GM12878 (cell line): ENCODE results near the gene POLE3. TPM values are rescaled to one million over a fixed set of nuclear protein-coding genes. Genes with fewer than 3 reads are reported as not detected.

Experiments used
- ASH2L ChIP-seq: fragments of 300-600, 200-600 bp; sonication (generic); IDR thresholded peaks from 2 replicates; pipeline ENCODE4 v1.6.1; 2017; ENCODE audit warnings: low read depth, mild to moderate bottlenecking, borderline replicate concordance
- CBX5 ChIP-seq: sonication (generic); IDR thresholded peaks from 2 replicates; pipeline ENCODE4 v1.6.1; 2016; ENCODE audit warnings: low read depth, moderate library complexity, mild to moderate bottlenecking, inconsistent platforms
- CEBPB ChIP-seq, 2 experiments: fragments of 150-350 bp in 1 of 2; IDR thresholded peaks; 2 replicates each; pipeline ENCODE4 v1.6.1; 2012 to 2014; ENCODE audit warnings: low read depth in 2 of 2, low read length in 2 of 2, borderline replicate concordance in 1 of 2, inconsistent platforms in 1 of 2
- EED ChIP-seq: sonication (generic); IDR thresholded peaks from 2 replicates; pipeline ENCODE4 v1.6.1; 2016; ENCODE audit warnings: antibody characterized with exemption, low read depth
- EP300 ChIP-seq, 2 experiments: fragments of 150-350 bp in 1 of 2; IDR thresholded peaks; 2 replicates each; pipeline ENCODE4 v1.6.1; 2011 to 2012; ENCODE audit warnings: low read depth in 2 of 2, low read length in 2 of 2, borderline replicate concordance in 1 of 2, improper control_type of control experiment in 1 of 2, inconsistent platforms in 1 of 2; ENCODE audit not compliant: control insufficient read depth in 1 of 2
- GATAD2B ChIP-seq: fragments of 450-650 bp; conservative IDR thresholded peaks from 2 replicates; pipeline ENCODE4 v1.6.1; 2017; ENCODE audit warnings: low read depth, mild to moderate bottlenecking, moderate library complexity
- HCFC1 ChIP-seq: fragments of 150-350 bp; IDR thresholded peaks from 2 replicates; pipeline ENCODE4 v1.6.1; 2014; ENCODE audit warnings: low read length
- IKZF2 ChIP-seq, 2 experiments: fragments of 450-650 bp; IDR thresholded peaks; 2 replicates each; pipeline ENCODE4 v1.6.1; 2017; ENCODE audit warnings: mild to moderate bottlenecking in 2 of 2, moderate library complexity in 2 of 2
- IRF4 ChIP-seq: IDR thresholded peaks from 2 replicates; pipeline ENCODE4 v1.6.1; 2011; ENCODE audit warnings: low read depth, low read length
- MLLT1 ChIP-seq: fragments of 450-650 bp; IDR thresholded peaks from 2 replicates; pipeline ENCODE4 v1.6.1; 2016; ENCODE audit warnings: mild to moderate bottlenecking
- MTA2 ChIP-seq: fragments of 450-650 bp; IDR thresholded peaks from 2 replicates; pipeline ENCODE4 v1.6.1; 2016; ENCODE audit warnings: low read depth, mild to moderate bottlenecking, moderate library complexity
- MTA3 ChIP-seq: IDR thresholded peaks from 2 replicates; pipeline ENCODE4 v1.6.1; 2012; ENCODE audit warnings: low read length, inconsistent platforms, borderline replicate concordance
- MYC ChIP-seq: IDR thresholded peaks from 2 replicates; pipeline ENCODE4 v1.6.1; 2011; ENCODE audit warnings: mild to moderate bottlenecking, low read length, moderate library complexity, inconsistent platforms; ENCODE audit not compliant: insufficient read depth, insufficient replicate concordance, insufficient read length, severe bottlenecking
- NKRF ChIP-seq: fragments of 450-650 bp; conservative IDR thresholded peaks from 2 replicates; pipeline ENCODE4 v1.6.1; 2017; ENCODE audit warnings: mild to moderate bottlenecking, moderate library complexity
- PAX8 ChIP-seq: fragments of 450-650 bp; IDR thresholded peaks from 2 replicates; pipeline ENCODE4 v1.6.1; 2017; ENCODE audit warnings: mild to moderate bottlenecking, moderate library complexity
- POU2F2 ChIP-seq: IDR thresholded peaks from 3 replicates; pipeline ENCODE4 v1.6.1; 2011; ENCODE audit warnings: low read depth, mild to moderate bottlenecking, low read length, borderline replicate concordance
- RCOR1 ChIP-seq: conservative IDR thresholded peaks from 2 replicates; pipeline ENCODE4 v1.6.1; 2012; ENCODE audit warnings: low read depth, low read length, improper control_type of control experiment
- SMC3 ChIP-seq: IDR thresholded peaks from 2 replicates; pipeline ENCODE4 v1.6.1; 2011; ENCODE audit warnings: low read length, improper control_type of control experiment, borderline replicate concordance
- SREBF2 ChIP-seq: IDR thresholded peaks from 2 replicates; pipeline ENCODE4 v1.6.1; 2012; ENCODE audit warnings: mild to moderate bottlenecking, low read length
- SRF ChIP-seq, 2 experiments: IDR thresholded peaks; 2 replicates each; pipeline ENCODE4 v1.6.1; 2011; ENCODE audit warnings: low read depth in 2 of 2, low read length in 2 of 2, mild to moderate bottlenecking in 1 of 2, moderate library complexity in 1 of 2
- STAT1 ChIP-seq: fragments of 450-650 bp; conservative IDR thresholded peaks from 2 replicates; pipeline ENCODE4 v1.6.1; 2014; ENCODE audit warnings: antibody characterized with exemption, mild to moderate bottlenecking
- WRNIP1 ChIP-seq: IDR thresholded peaks from 2 replicates; pipeline ENCODE4 v1.6.1; 2011; ENCODE audit warnings: low read depth, low read length, improper control_type of control experiment, borderline replicate concordance
- polyA plus RNA-seq, 11 experiments: library from polyadenylated mRNA; depleted of rRNA in 4 of 11; unstranded in 6 of 11; stranded (reverse) in 5 of 11; fragments of >200 nt; fragmentation: Nextera tagmentation in 4 of 11; fragmentation: Illumina TruSeq in 1 of 11; extraction: Ambion mirVana in 4 of 11; extraction: Trizol in 1 of 11; gene quantifications; 1 replicate in 1 of 11; 2 replicates in 10 of 11; pipeline versions ENCODE4 v1.2.1 to v1.2.3, GENCODE V29; 2011 to 2016; ENCODE audit warnings: inconsistent platforms in 2 of 11, missing spikeins in 2 of 11, low read depth in 1 of 11
- total RNA-seq, 4 experiments: library from RNA; depleted of rRNA in 3 of 4; stranded (reverse); fragments of >200 nt in 3 of 4; fragmentation: Illumina TruSeq in 1 of 4; extraction: Trizol in 1 of 4; gene quantifications; 2 replicates each; pipeline versions ENCODE4 v1.2.1 to v1.2.3, GENCODE V29; 2013 to 2021
- TF ChIP-seq, protein P1 (sequence below): IDR thresholded peaks from 2 replicates; pipeline ENCODE4 v1.6.1; 2012; ENCODE audit warnings: low read depth, low read length, improper control_type of control experiment
- TF ChIP-seq, protein P2 (sequence below): IDR thresholded peaks from 2 replicates; pipeline ENCODE4 v1.6.1; 2011; ENCODE audit warnings: low read depth, mild to moderate bottlenecking, low read length, moderate library complexity, borderline replicate concordance; ENCODE audit errors: extremely low read depth
- TF ChIP-seq, protein P3 (sequence below): IDR thresholded peaks from 2 replicates; pipeline ENCODE4 v1.6.1; 2012; ENCODE audit warnings: low read length, inconsistent platforms

Gene POLE3
- total and polyA plus RNA-seq, 10 of the 15 experiments (the other 5 are each of a cell fraction or from before 2014, with no cell fraction given): 40.8 to 116 (median 80.2) TPM

GRCh38 chr9:113416149-113416721 is 5.8 kb upstream of the POLE3 start (continued):
- TF ChIP-seq, protein P1, sequence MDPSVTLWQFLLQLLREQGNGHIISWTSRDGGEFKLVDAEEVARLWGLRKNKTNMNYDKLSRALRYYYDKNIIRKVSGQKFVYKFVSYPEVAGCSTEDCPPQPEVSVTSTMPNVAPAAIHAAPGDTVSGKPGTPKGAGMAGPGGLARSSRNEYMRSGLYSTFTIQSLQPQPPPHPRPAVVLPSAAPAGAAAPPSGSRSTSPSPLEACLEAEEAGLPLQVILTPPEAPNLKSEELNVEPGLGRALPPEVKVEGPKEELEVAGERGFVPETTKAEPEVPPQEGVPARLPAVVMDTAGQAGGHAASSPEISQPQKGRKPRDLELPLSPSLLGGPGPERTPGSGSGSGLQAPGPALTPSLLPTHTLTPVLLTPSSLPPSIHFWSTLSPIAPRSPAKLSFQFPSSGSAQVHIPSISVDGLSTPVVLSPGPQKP: no peak
- TF ChIP-seq GATAD2B: 0 out of 2 replicates have a peak, but pooled peaks have one; percentile 53
- peak; percentile 41; the same call in 1 of the 2 replicates for TF ChIP-seq MTA2
- TF ChIP-seq, protein P2, sequence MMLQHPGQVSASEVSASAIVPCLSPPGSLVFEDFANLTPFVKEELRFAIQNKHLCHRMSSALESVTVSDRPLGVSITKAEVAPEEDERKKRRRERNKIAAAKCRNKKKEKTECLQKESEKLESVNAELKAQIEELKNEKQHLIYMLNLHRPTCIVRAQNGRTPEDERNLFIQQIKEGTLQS: no peak
- TF ChIP-seq WRNIP1: no peak
- TF ChIP-seq EP300 (IDR thresholded peaks at IDR 0.05; ENCODE audit: borderline replicate concordance in 1 of 2, control insufficient read depth in 1 of 2, low read depth in 2 of 2, low read length in 2 of 2): 0 out of 4 replicates have a peak, but pooled peaks of 1 of the 2 experiments have one; percentile 45
- TF ChIP-seq ASH2L: no peak
- no peak for TF ChIP-seq PAX8
- 0 out of 3 replicates have a peak, but pooled peaks have one; percentile 29 for TF ChIP-seq POU2F2
- 0 out of 2 replicates have a peak, but pooled peaks have one; percentile 33 for TF ChIP-seq RCOR1
- no peak for TF ChIP-seq CEBPB (IDR thresholded peaks at IDR 0.05; ENCODE audit: borderline replicate concordance in 1 of 2, low read depth in 2 of 2, low read length in 2 of 2)
- no peak; the same call in 1 of the 2 replicates for TF ChIP-seq MTA3
- TF ChIP-seq SRF (IDR thresholded peaks at IDR 0.05; ENCODE audit: low read depth in 2 of 2, low read length in 2 of 2): no peak
- no peak for TF ChIP-seq MYC
- no peak for TF ChIP-seq MLLT1
- no peak for TF ChIP-seq STAT1
- peak; percentile 58; the same call in 1 of the 2 replicates for TF ChIP-seq EED
- TF ChIP-seq, protein P3, sequence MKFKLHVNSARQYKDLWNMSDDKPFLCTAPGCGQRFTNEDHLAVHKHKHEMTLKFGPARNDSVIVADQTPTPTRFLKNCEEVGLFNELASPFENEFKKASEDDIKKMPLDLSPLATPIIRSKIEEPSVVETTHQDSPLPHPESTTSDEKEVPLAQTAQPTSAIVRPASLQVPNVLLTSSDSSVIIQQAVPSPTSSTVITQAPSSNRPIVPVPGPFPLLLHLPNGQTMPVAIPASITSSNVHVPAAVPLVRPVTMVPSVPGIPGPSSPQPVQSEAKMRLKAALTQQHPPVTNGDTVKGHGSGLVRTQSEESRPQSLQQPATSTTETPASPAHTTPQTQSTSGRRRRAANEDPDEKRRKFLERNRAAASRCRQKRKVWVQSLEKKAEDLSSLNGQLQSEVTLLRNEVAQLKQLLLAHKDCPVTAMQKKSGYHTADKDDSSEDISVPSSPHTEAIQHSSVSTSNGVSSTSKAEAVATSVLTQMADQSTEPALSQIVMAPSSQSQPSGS: no peak
- peak; percentile 72 for TF ChIP-seq IRF4
- TF ChIP-seq SREBF2: no peak
- TF ChIP-seq CBX5: no peak
- TF ChIP-seq HCFC1: no peak
- TF ChIP-seq SMC3: no peak
- no peak for TF ChIP-seq NKRF
- peak; percentile 63 to 70; a peak in 2 of 4 replicates for TF ChIP-seq IKZF2 (IDR thresholded peaks at IDR 0.05)
